HG03439 (cell line): ENCODE data around the gene NYAP1.

Source experiments
- ATAC-seq: cut with Tn5 transposase; IDR thresholded peaks from one replicate; pipeline ENCODE4 v1.9.1; 2021; ENCODE audit warnings: mild to moderate bottlenecking, moderate library complexity; ENCODE audit not compliant: unreplicated experiment

Gene NYAP1

GRCh38 chr7:100456562-100456961 is 27.2 kb upstream of the NYAP1 start:
- ATAC-seq = no peak

GRCh38 chr7:100457033-100457432 is 26.7 kb upstream of the NYAP1 start:
- ATAC-seq = no peak

DNA sequence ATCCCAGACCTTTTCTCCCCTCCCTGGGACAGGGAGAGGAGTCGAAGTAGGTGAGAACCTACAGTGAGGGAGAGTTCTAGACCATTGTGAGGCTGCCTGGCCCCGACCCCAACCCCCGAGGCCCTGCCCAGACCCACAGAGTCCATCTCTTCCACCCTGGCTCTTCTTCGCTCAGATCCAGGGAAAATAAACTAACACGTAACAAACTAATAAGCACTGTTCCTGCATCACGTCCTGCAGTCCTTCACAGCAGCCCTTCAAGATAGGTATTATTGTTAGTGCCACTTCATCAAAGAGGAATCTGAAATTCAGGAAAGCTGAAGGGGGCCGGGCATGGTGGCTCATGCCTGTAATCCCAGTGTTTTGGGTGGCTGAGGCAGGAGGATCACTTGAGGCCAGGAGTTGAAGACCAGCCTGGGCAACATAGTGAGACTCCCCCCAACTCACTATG is 19.5 kb upstream of the NYAP1 start, which contains the start of gene SPACDR:
Gene SPACDR (minus strand): TSS at position 51 of the 451 bp plus-strand sequence. CDS start 235 bp downstream, outside the sequence.
- ATAC-seq = no peak

GRCh38 chr7:100464791-100465190 is 18.9 kb upstream of the NYAP1 start:
- no peak for ATAC-seq

DNA sequence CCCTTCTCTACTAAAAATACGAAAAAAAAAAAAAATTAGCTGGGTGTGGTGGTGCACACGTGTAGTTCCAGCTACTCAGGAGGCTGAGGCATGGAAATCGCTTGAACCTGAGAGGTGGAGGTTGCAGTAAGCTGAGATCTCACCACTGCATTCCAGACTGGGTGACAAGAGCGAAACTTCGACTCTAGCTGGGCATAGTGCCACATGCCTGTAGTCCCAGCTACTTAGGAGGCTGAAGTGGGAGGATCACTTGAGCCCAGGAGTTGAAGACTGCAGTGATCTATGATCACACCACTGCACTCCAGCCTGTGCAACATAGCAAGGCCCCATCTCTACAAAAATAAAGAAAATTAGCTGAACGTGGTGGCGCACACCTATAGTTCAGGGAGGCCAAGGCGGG is 18.4 kb upstream of the NYAP1 start:
- no peak for ATAC-seq

DNA sequence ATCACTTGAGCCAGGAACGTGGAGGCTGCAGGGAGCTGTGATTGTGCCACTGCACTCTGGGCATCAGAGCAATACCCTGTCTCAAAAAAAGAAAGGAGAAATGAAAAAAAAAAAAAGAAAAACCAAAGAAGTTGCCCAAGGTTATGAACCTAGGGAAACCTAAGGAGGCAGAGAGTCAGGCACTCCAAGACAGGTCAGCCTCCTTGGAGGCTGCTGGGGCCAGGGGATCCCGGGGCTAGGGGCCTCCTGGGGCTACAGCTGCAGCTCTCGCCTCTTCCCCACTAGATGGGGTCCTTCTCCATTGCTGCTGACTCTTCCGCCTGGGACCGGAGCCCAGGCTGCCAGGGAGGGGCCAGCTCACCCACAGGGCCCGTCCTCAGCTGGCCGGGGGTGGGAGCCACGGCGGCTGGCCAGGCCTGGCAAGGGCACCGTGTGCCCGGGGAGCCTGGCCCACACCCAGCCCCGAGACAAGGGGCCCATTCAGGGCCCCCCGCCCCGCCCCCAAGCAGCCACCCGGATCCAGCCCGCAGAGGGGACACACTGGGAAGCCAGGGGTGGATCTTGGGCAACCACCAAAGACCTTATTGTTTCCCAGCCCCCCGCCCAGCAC is 17.9 kb upstream of the NYAP1 start:
- ATAC-seq = no peak

- ATAC-seq = no peak
Observed at GRCh38 chr7:100466653-100467605, 16.8 kb upstream of the NYAP1 start.

GRCh38 chr7:100467638-100468373 is 15.9 kb upstream of the NYAP1 start:
- ATAC-seq = no peak

- ATAC-seq = no peak
Observed at GRCh38 chr7:100469227-100470044, 14.3 kb upstream of the NYAP1 start.

DNA sequence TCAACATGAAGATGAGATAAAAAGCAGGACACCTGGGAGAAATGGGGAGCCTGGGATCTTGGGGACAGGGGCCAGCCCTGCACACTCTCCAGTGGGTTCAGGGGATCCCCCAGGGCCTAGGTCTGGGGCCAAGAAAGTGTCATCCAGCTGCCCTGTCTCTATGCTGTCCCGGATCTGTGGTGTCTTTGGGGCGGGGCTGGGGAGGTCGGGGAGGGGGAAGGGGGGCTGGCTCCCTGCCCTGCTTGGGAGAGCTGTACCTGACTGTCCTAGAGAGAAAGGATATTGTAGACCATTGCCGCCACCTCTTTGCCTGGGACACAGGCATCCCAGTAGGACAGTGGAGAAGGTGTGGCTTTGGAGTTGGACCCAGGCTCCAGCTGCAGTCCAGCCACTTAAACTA is 12.7 kb upstream of the NYAP1 start:
- no peak for ATAC-seq

- ATAC-seq = no peak
Observed at GRCh38 chr7:100472121-100472851, 11.4 kb upstream of the NYAP1 start.

GRCh38 chr7:100472854-100473499 is 10.8 kb upstream of the NYAP1 start:
- no peak for ATAC-seq

DNA sequence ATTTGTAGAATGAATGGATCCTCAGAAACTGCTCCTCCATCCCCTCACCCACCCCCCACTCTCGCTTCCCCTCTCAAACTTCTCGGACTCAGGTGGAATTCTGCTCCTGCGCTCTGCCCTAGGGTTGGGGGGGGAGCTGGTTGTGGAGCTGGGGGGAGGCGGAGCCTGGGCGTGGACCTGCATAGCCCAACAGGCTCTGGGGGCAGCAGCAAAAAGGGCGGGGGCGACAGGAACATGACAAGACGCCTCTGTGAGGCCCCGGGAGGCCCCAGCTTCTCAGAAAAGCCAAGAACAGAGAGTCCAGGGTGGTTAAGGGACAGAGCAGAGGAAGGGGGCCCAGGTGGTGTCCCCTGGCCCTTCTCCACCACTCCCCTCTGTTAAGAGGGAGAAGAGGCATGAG is 8.2 kb upstream of the NYAP1 start:
- no peak for ATAC-seq

DNA sequence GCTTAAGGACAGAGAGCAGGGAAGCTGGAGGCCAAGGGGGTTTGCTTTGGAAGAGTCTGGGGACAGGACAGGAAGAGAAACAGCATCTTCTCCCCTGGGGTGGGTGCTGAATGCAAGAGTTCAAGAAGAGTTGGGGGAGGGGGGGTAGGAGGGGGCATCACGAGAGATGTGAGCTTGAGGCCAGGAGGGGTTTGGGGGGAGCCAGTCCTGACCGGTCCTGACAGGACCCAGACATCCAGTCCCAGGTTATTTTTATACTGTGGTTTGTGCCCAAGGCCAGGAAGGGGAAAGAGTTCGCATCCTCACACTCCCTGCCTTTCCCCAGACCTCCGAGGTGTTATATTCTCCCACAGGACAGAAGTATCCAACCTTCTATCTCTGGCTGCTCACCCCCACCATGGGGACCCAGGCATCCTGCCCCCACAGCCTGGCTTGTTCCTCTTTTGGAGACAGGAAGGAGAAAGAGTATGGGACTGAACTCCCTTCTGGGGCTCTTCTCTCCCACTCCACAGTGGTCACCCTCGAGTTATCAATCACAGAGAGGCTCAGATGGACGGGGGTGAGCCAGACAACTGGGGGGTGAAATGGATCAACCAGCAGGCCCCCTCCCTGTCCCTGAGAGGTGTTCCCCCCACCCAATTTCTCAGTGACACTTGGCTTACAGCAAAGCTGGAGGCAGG is 7.5 kb upstream of the NYAP1 start:
- ATAC-seq = no peak

DNA sequence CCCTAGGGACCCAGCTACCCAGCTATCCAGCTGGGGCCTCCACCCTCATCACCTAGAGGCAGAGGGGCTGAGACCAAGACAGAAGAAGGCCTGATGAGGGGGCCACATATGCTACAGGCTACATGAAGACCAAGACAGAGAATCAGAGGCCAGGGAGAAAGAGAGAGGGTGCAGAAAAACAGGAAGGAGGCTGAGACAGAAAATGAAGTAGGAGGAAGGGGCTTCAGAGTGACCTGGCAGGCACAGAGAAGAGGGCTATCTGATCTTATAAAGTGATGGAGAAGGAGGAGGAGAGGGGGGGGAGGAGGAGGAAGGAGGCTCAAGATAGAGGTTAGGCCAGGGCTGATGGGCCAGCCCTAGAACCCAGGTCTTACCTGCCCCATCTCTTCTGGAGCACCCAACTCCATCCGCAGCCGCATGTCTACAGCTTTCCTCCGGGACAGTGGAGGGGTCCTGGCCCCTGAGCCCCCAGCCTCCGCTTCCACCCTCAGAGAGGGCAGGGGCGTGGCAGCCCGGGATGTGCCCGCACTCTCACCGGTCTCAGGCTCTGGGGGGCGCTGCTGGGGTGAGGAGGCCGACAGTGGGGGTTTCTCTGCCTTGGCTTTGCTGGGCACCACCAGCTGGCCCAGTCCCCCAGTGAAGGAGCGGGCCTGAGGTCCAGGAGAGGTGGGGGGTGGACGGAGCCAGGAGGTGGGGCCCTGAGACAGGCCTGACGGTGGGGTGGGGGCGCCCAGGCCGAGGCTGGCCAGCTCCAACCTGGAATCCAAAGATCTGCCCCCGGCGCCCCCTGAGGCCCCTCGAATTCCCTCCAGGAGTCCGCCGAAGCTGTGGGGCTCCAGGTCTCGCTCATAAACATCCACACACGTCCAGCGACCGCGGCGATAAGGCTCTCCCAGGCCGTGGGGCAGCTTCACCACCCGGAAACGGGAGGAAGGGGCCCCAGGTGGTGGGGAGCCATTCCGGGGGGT is 6.5 kb upstream of the NYAP1 start:
- ATAC-seq = no peak

DNA sequence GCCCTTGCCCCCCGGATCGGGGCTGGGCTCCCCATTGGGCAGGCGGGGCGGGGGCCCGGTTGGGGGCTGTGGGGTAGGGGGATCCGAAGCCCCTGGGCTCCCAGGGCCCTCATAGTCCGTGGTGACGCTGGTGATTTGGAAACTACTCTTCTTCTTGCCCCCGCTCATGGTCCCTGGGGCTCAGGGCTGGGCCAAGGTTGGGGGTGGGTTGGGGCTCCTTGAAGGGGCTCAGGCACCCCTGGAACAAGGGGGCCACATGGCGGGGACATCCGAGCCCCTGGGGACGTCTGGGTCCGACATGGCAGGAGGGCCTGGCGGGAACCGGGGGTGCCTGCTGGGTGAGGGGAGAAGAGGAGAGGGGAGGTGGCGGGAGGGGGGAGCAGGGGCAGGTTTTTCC is 5.9 kb upstream of the NYAP1 start:
- no peak for ATAC-seq

GRCh38 chr7:100478958-100479660 is 4.6 kb upstream of the NYAP1 start, which contains the start of gene TSC22D4:
TSS of gene TSC22D4 (minus strand) at chr7:100479214. CDS start at chr7:100478038, 1,176 bp downstream.
- ATAC-seq = peak; percentile 52
